Retina (tissue), 1 donor: Measurements from ENCODE around the gene MYZAP.

Source experiments
- DNase-seq: peaks from one replicate; pipeline ENCODE4 v3.0.0-alpha.2; 2016

Gene MYZAP

DNA sequence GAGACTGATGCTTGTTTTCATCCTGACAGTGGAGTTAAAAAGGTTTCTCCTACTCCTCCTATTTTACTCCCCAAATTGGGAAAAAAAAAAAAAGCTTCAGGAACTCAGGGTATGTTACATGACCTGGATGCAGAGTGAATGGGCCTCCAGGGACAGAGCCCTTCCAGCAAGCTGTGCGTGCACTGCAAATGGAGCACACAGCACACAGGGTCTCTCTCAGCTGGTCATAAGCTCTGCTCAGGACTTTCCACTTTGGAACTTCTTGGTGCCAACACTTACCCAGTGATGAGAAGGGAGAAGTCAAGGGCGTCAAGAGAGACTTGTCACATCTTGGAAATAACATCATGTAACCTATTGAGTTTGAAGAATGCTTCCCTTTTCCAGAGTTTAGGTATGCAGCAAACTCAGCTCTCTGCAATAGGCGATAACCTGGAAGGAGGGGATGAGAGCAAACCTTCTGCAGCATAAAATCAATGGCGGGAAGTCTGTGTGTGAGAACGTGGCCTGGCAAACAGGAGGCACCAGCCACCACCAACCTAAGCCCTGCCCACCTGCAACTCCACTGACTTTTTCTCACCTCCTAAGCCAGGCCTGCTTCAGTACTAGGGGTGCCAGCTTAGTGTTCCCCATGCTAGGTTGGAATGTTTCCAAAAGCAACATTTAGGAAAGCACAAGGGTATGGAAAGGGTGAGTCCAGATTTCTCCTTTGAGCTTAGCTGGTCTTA, 39.8 kb downstream of the MYZAP start:
- DNase-seq: no peak

DNA sequence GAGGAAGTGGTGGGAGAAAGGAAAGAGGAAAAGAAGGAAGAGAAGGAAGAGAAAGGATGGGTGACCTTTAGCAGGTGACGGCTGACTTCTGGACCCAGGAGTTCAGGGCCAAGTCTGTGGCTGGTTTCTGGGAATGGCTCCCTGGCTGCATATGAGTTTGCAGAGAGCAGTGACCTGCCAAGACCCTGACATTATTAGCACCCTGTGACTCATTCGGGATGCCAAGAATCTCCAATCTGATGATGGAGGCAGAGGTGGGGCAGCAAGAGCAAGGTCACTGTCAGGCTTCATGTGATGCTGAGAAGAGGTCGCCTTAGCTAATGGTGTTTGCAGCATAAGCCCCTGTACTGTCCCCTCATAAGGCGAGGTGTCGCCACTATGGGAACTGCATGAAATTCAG, 42.6 kb downstream of the MYZAP start:
- no peak for DNase-seq

DNA sequence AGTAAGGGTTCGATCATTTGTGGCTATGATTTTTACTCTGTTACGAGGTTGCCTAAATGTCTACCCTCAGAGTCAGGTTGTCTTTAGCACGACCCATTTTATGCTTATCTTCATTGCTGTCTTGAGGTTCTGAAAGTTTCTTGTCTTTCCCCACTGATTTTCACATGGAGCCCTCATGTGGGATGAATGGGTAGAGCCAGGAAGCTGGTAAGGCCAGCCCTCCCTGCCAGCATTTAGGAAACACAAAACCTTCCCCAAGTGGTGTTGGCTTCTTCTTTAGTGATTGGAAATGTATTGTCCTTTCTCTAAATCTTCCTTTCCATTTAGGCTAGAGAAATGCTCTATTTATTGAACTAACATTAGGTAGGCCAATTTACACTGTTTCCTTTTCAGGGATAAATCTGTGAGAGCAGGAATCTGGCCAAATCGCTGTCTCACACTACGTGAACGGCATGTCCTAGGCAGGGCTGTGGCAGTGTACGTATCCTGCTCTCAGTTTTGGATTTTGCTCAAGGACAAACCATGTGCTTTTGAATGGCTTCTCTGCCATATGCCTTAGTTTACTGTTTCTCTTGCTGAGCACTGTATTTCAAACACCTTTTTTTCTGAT, 43.7 kb downstream of the MYZAP start:
- DNase-seq: no peak

- no peak for DNase-seq
These were observed 46.1 kb downstream of the MYZAP start for GRCh38 chr15:57637846-57638245.

DNA sequence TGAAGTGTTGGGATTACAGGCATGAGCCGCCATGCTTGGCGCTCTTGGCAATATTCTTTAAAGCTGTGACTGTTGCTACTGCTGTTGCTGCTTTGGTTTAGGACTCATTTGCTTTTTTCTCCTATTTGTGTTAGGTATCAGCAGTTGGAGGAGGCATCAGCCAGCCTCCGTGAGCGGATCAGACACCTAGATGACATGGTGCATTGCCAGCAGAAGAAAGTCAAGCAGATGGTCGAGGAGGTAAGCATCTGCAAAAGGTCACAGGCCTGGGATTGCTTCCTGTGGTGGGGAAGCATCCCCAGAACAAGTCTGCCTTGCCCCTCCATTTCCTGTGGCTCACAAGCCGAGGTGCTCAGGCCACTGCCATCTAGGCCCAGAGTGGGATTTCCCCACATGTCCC, 47.6 kb downstream of the MYZAP start:
- DNase-seq: no peak

- DNase-seq: no peak
These were observed 49.4 kb downstream of the MYZAP start for GRCh38 chr15:57640930-57641682.

GRCh38 chr15:57643826-57644225, 52.1 kb downstream of the MYZAP start:
- DNase-seq: no peak

DNA sequence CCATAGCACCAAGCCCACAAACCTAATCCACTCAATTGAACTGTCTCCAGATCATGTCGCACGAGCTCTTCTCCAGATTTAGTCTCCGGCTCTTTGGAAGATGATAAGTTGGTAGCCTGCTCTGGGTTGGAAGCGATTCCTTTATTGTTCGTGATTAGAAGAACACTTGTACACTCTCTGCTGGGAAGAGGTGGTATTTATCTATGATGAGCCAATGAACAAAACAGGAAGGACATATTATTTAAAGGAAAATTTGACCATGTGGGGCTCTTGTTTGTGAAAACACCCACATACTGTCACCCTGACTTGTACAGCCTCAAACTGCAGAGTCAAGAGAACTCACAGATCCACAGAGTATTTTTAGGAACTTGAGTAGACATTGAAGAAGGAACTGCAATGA, 54.4 kb downstream of the MYZAP start:
- no peak for DNase-seq

DNA sequence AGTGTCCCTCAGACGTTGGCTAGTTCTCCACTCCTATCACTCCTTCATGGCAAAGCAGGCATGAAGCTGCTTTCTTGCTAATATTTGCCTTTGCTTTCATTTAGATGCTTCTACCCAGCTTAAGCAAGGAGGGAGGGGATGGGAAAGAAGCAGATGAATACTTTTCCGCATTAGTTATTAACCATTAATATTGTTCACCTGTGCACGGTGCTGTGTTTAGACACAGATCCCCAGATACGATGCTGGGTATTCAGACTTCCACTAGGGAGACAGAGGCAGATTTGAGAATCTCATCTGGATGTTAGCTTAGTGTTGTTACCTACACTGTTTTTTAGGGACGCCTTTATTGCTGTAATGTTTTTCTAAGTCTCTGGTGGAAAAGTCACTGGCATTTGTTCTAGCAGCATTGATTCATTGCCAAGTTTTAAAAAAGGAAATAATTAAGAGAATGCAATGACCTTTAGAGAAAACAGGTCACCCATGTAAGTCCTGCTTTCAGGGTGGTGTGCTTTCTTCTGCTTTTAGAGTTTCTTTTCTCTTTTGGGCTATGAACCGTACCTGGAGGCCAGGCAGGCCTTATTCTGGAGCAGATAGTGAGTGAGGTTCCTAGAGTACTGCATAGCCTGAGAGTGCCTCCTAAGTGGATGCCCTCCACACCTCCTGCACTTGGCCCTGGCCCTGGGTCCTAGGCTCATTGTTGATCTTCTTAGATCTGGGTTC, 55.5 kb downstream of the MYZAP start:
- no peak for DNase-seq

GRCh38 chr15:57647791-57648130, 56.1 kb downstream of the MYZAP start:
- no peak for DNase-seq

DNA sequence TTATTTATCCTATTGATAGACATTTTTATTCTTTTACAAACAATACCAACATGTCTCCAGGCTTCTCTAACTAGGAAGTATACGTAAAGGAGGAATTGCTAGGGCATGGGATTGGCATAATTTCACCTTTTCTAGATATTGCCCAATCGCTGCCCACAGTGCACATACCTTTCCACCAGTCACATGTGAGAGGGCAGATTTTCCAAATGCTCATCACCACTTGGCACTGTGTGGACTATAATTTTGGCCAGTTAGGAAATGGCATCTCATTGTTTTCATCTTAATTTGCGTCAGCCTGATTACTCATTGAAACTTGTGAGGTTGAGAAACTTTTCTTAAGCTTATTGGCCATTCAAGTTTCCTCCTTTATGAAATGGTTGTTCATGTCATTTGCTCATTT, 57.4 kb downstream of the MYZAP start:
- DNase-seq: no peak

- DNase-seq: no peak
These were observed 59.7 kb downstream of the MYZAP start for GRCh38 chr15:57651445-57651844.

DNA sequence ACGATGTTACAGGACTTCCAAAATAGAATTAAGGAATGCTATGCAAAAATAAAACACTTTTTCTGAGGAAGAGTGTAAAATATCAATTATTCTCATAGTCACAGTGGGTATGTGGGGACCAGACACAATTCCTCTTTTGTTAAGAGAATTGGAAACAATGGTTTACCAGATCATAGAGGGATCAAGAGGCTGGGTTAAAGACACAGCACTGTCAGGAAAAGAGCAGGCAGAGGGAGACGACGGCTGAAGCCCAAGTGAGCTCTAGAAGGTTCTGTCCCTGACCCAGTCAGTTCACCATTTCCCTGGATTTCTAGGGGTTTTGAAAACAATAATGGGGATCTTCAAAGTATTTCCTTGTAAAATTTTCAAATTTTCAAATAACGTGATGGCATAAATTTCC, 60.8 kb downstream of the MYZAP start:
- no peak for DNase-seq

DNA sequence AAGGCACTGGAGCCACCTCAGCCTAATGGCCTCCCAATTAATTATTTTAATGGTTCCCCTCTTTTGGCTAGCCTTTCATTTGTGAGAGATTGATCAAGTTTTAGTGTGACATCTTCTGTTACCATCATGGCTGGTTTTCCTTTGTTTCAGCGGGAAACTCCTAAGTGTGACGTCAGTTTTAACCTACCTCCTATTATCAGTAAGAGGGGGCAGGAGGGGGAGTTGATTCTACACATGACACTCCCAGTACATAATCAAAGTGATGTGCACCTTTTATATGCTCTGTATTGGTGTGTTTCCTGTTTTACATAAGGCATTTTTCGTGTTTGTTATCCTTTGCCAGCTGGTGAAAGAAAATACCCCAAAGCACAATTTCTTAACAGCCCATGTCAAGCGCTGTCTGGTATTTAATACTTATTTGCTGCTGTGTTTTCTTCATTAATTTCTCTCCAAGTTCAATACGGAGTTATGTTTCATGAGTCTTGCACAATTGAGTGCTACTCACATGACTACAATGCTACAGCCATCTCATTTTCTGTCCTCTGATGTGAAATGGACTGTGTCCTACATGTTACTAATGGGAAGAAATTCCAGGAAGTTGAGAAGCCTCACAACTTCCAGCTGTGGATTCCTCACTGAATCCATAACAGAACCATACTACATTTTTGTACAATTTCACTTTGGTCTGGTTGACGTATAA, 62.6 kb downstream of the MYZAP start:
- no peak for DNase-seq

- no peak for DNase-seq
These were observed 63.3 kb downstream of the MYZAP start for GRCh38 chr15:57655053-57655452.

- no peak for DNase-seq
These were observed 64.1 kb downstream of the MYZAP start for GRCh38 chr15:57655809-57656208.

GRCh38 chr15:57656434-57656833, 64.7 kb downstream of the MYZAP start:
- no peak for DNase-seq

DNA sequence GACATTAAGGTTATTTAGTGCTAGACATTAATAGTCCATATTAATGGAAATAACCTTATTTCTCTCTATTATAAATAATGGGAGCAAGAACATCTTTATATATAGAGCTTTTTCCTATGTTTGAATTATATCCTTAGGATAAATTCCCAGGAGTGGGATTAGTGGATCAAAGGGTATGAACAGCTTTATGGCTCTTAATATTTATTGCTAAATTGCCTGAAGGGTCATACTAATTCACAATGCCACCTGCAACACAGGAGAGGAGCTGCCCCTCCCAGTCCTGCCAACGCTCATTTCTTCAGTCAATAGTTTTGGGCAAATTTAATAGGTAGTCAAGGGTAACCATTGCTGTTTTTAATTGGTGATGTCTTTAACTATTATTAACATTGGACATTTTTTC, 65.9 kb downstream of the MYZAP start:
- no peak for DNase-seq

DNA sequence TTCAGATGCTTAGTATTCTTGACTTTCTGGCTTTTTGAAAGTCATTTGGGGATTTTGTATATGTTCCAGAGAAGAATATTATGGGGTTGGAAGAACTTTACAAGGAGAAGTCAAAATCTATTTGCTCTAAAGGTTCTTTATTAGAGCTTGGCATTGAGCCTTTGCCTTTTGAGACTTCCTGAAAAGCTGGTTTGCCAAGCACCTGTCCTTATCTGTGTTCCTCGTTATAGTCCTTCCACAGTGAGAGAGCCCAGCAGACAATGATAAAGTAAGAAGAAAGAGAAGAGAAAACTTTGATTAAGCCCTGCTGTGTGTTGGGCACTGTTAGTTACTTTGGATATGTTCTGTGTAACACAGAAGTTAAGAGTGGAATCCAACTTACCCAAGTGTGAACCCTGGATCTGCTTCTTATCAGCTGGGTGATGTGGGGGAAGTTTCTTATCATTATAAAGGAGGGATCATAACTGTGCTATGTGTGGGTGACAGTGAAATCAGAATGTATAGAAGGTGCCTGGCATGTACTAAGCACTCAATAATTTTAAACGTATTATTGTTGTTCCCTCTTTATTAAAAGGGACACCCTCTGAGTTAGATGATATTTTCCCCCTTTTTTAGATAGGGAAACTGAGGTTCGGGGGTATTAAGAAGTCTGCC, 70.5 kb downstream of the MYZAP start:
- no peak for DNase-seq

DNA sequence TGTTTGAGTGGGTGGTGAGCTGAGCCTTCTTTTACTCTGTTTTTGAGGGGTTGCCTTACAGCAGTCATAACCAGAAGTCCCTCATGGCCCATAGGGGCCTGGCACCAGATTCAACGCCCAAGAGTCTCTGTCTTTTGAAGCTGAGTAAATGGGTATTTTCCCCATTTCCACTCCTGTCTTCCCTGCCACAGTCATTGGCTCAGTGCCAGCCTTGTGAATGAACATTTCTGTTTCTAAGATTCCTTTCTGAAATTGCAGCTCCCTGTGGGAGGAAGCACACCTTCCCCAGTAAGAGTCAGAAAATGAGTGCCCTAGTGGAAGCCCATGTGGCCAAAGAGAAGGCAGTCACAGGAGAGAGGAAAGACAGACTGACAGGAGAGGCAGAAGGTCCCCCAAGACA, 71.1 kb downstream of the MYZAP start:
- DNase-seq: no peak

DNA sequence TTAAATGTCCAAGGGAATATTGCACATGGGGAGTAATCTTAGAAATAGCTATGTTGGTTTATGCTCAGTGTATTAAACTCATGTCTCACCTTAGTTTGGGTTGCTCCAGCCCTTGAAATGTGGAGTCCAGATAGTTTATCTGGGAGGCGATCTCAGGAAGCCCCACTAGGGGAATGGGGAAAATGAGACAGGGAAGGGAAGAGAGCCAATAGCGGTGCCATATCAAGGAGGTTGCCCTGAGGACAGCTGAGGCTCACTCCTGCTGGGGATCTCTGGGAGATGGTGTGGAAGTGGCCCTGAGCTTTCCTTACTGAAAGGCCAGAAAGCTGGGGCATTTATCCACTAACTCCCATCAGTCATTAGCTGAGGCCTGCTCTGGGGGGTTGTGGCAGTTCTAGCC, 71.6 kb downstream of the MYZAP start:
- DNase-seq: no peak

DNA sequence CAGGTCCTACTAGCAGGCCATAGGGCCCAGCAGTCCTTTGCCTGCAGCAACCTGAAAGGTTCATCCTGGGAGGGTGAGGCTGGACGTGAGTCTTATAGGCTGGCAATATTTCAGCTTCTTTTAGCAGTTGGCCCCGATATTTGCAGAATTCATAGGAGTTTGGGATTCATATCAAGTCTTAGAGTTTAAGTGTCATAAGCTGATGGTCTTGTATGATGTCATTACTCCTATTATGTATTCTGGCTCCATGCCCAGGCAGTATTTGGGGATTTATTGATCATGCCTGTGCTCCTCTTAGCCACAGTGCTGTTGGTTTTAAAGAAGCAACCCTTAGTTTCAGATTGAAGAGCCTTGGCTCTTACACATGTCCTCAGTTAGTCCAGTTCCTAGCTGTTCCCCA, 73.5 kb downstream of the MYZAP start:
- no peak for DNase-seq

- no peak for DNase-seq
These were observed 74.2 kb downstream of the MYZAP start for GRCh38 chr15:57665939-57666338.
